ENCODE measurements around the gene AOPEP.
A peak's percentile ranks its signal among the peaks of the same experiment; 100 is the strongest.

AOPEP gene

GRCh38 chr9:94767331-94768072, 41.0 kb downstream of the AOPEP start:
- DNase-seq, result peak in 1 of 5 experiments; percentile 68

- no peak for DNase-seq
These were observed 42.3 kb downstream of the AOPEP start for GRCh38 chr9:94768766-94769165.

GRCh38 chr9:94770334-94770733, 43.8 kb downstream of the AOPEP start:
- peak in 1 of 5 experiments; percentile 17 for DNase-seq

- DNase-seq, result no peak
These were observed 44.6 kb downstream of the AOPEP start for GRCh38 chr9:94771096-94771495.

- peak in 1 of 5 experiments; percentile 45 for DNase-seq
These were observed 45.6 kb downstream of the AOPEP start for GRCh38 chr9:94772144-94772543.

GRCh38 chr9:94772639-94773303, 46.3 kb downstream of the AOPEP start:
- no peak for DNase-seq

- DNase-seq, result no peak
These were observed 47.2 kb downstream of the AOPEP start for GRCh38 chr9:94773655-94774054.

GRCh38 chr9:94778013-94778412, 51.5 kb downstream of the AOPEP start:
- no peak for DNase-seq

GRCh38 chr9:94779031-94779430, 52.5 kb downstream of the AOPEP start:
- DNase-seq, result peak in 1 of 5 experiments; percentile 38

GRCh38 chr9:94779693-94780290, 53.3 kb downstream of the AOPEP start:
- no peak for DNase-seq

- no peak for DNase-seq
These were observed 54.0 kb downstream of the AOPEP start for GRCh38 chr9:94780516-94780950.

- no peak for DNase-seq
These were observed 56.0 kb downstream of the AOPEP start for GRCh38 chr9:94782355-94783101.

- DNase-seq, result peak in 3 of 5 experiments; percentile 1 to 62 (median 14)
These were observed 56.7 kb downstream of the AOPEP start for GRCh38 chr9:94783102-94783682.

GRCh38 chr9:94783928-94784327, 57.4 kb downstream of the AOPEP start:
- DNase-seq, result no peak

GRCh38 chr9:94785215-94786169, 59.0 kb downstream of the AOPEP start:
- no peak for DNase-seq

- no peak for DNase-seq
These were observed 60.1 kb downstream of the AOPEP start for GRCh38 chr9:94786586-94786985.

GRCh38 chr9:94787266-94787665, 60.8 kb downstream of the AOPEP start:
- peak in 1 of 5 experiments; percentile 45 for DNase-seq

- DNase-seq, result no peak
These were observed 62.1 kb downstream of the AOPEP start for GRCh38 chr9:94788570-94789105.

- no peak for DNase-seq
These were observed 64.9 kb downstream of the AOPEP start for GRCh38 chr9:94791435-94791834.

GRCh38 chr9:94792511-94792910, 66.0 kb downstream of the AOPEP start:
- DNase-seq, result no peak

All from T-helper 2 cell (primary cell).